Spleen (tissue), 11 donors: ENCODE data around the gene ZNF394. TPM values are rescaled to one million over a fixed set of nuclear protein-coding genes. Genes with fewer than 3 reads are reported as not detected.

Experiments
- DNase-seq: peaks from one replicate; pipeline ENCODE4 v3.0.0-alpha.2; 2020
- H3K27ac ChIP-seq, 8 donors: fragments of 200-600 bp; sonication (generic) in 7 of 8; 1 replicate in 4 of 8; 2 replicates in 4 of 8; pipeline versions ENCODE4 v1.5.0 to v1.8.0; 2016 to 2021; ENCODE audit warnings: inconsistent platforms in 4 of 8, mild to moderate bottlenecking in 4 of 8, moderate library complexity in 1 of 8
- H3K27me3 ChIP-seq, 7 donors: fragments of 200-600 bp; sonication (generic) in 6 of 7; replicated peaks in 1 of 7; 1 replicate in 4 of 7; 2 replicates in 3 of 7; pipeline versions ENCODE4 v1.5.0 to v1.8.0; 2016 to 2021; ENCODE audit warnings: inconsistent platforms in 3 of 7, mild to moderate bottlenecking in 1 of 7
- H3K36me3 ChIP-seq, 6 donors: fragments of 200-600 bp; sonication (generic) in 5 of 6; 1 replicate in 4 of 6; 2 replicates in 2 of 6; pipeline versions ENCODE4 v1.5.0 to v1.8.0; 2016 to 2021; ENCODE audit warnings: inconsistent platforms in 2 of 6
- H3K4me1 ChIP-seq, 6 donors: fragments of 200-600 bp; sonication (generic) in 5 of 6; 1 replicate in 3 of 6; 2 replicates in 3 of 6; pipeline versions ENCODE4 v1.5.0 to v1.8.0; 2016 to 2021; ENCODE audit warnings: inconsistent platforms in 3 of 6
- H3K4me3 ChIP-seq, 8 donors: fragments of 200-600 bp; sonication (generic) in 7 of 8; 1 replicate in 4 of 8; 2 replicates in 4 of 8; pipeline versions ENCODE4 v1.5.0 to v1.8.0; 2016 to 2021; ENCODE audit warnings: inconsistent platforms in 4 of 8, mild to moderate bottlenecking in 4 of 8, moderate library complexity in 2 of 8
- H3K9me3 ChIP-seq, 8 donors: fragments of 200-600 bp; sonication (generic) in 7 of 8; 1 replicate in 4 of 8; 2 replicates in 4 of 8; pipeline versions ENCODE4 v1.5.0 to v1.8.0; 2016 to 2021; ENCODE audit warnings: inconsistent platforms in 4 of 8
- POLR2A ChIP-seq, 3 donors: fragments of 450-650 bp; IDR thresholded peaks; one replicate each; pipeline ENCODE4 v1.5.1; 2017; ENCODE audit warnings: antibody characterized with exemption in 3 of 3, mild to moderate bottlenecking in 1 of 3
- POLR2AphosphoS5 ChIP-seq, 3 donors: sonication (generic); formaldehyde crosslinking; IDR thresholded peaks; one replicate each; pipeline ENCODE4 v1.5.1; 2017; ENCODE audit warnings: antibody characterized with exemption in 3 of 3
- WGBS, 5 donors: extraction: QIAGEN DNeasy Blood & Tissue Kit in 3 of 5; methylation state at CpG; one replicate each; pipeline versions ENCODE4 v1.1.5 to v1.1.7; 2013 to 2018; 5-methylcytosine and 5-hydroxymethylcytosine counted together
- intact Hi-C: fragments of 100-400 bp; cut with DNase I; formaldehyde crosslinking; loops from one replicate; pipeline ENCODE4 v1.15.0; 2023; ENCODE audit warnings: low total_unique reads
- polyA plus RNA-seq, 3 donors: library from polyadenylated mRNA; stranded (reverse); fragments of 200-250 nt; gene quantifications; one replicate each; pipeline ENCODE4 v1.2.1, GENCODE V29; 2013
- total RNA-seq, 7 donors: library from RNA; depleted of rRNA in 3 of 7; stranded (reverse); fragments of >200 nt in 3 of 7; fragmentation: NEBNext Ultra II Directional in 4 of 7; extraction: Animal tissue kit (Norgen Biotek cat#: 25700) in 4 of 7; gene quantifications; one replicate each; pipeline versions ENCODE4 v1.1.0 to v1.2.1, GENCODE V29; 2016 to 2021
- TF ChIP-seq, protein P1 (sequence below), 11 experiments: fragments of 200-600 bp in 7 of 11; fragments of 450-650 bp in 4 of 11; sonication (generic) in 4 of 11; IDR thresholded peaks in 8 of 11; conservative IDR thresholded peaks in 3 of 11; 1 replicate in 7 of 11; 2 replicates in 4 of 11; pipeline versions ENCODE4 v1.4.0 to v1.8.0; 2016 to 2021; ENCODE audit warnings: antibody characterized with exemption in 11 of 11, inconsistent platforms in 4 of 11, mild to moderate bottlenecking in 1 of 11
- donor health status: healthy with polysubstance abuse.
- donor health status: DM: no; HTN: no; CAD: no; lungs with moderate emphysema.
- donor health status: DM: no; HTN: no; CAD: no.
- donor health status: Bipolar disorder and iron deficiency.
- donor health status: healthy.
- donor health status: DM: no; HTN: no; CAD: no.
- donor health status: DM: yes; HTN: yes; CAD: no.

ZNF394 gene
- total and polyA plus RNA-seq, 10 donors = 25.8 to 96.2 (median 47.5) TPM

DNA sequence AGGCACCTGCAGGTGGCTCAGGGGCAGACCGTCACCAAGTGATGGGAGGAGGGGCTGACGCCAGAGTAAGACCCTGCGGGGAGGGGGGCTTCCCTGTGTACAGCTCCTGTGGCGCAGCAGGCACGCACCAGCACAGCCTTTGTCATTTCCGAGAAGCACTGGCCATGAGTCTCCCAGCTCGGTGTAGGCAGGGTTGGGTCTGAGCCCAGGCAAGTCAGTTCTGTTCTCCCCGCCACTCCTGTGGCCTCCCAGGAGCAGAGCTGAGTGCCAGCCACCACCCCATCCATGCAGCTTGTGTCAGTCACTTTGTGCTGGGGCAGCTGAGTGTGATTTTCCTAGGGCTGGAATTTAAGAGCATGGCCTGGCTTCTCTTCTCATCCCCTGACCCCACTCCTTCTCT, 48.1 kb downstream of the ZNF394 start:
- H3K4me3 ChIP-seq = no peak overlapping the region
- intact Hi-C loops = no loop called here
- no peak for DNase-seq
- WGBS, 5 donors = 90 to 98% (median 92%) methylated on average over 6 to 8 of the region's 8 CpGs; no CpG with 5 or more reads in 1 of the 5 donors
- no peaks in the 10 kb centered on the region for H3K9me3 ChIP-seq
- peak overlapping the region in 1 of 8 donors; percentile 3 for H3K27ac ChIP-seq
- peaks cover 0 to 100% (median 93%) of the 10 kb centered on the region in 6 donors for H3K36me3 ChIP-seq
- no peaks in the 10 kb centered on the region for H3K27me3 ChIP-seq
- TF ChIP-seq, protein P1, sequence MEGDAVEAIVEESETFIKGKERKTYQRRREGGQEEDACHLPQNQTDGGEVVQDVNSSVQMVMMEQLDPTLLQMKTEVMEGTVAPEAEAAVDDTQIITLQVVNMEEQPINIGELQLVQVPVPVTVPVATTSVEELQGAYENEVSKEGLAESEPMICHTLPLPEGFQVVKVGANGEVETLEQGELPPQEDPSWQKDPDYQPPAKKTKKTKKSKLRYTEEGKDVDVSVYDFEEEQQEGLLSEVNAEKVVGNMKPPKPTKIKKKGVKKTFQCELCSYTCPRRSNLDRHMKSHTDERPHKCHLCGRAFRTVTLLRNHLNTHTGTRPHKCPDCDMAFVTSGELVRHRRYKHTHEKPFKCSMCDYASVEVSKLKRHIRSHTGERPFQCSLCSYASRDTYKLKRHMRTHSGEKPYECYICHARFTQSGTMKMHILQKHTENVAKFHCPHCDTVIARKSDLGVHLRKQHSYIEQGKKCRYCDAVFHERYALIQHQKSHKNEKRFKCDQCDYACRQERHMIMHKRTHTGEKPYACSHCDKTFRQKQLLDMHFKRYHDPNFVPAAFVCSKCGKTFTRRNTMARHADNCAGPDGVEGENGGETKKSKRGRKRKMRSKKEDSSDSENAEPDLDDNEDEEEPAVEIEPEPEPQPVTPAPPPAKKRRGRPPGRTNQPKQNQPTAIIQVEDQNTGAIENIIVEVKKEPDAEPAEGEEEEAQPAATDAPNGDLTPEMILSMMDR (IDR thresholded peaks at IDR 0.05 in 8 of 11, conservative IDR thresholded peaks at IDR 0.05 in 3 of 11) = no peak
- TF ChIP-seq POLR2AphosphoS5 (IDR thresholded peaks at IDR 0.05) = peak in 1 of 3 donors; percentile 9
- no peak for TF ChIP-seq POLR2A (IDR thresholded peaks at IDR 0.05)
- peaks cover 0 to 34% (median 11%) of the 10 kb centered on the region in 6 donors for H3K4me1 ChIP-seq

DNA sequence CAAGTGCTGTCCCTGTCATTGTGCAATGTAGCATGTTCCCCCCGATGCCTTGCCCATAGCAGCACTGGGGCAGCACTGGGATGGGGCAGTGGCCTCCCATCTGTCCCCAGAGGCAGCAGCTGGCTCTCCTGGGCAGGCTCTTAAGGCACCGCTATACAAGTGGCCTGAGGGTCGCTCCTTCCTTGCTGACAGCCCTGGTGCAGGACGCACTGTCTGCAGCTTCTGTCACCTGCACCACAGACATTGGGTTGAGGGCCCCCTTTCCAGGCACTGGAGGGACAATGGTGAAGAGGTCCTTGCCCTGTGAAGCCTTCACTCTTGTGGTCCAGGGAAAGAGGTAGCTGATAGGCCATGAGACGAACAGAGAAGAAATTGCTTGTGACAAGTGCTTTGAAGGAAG, 50.8 kb downstream of the ZNF394 start:
- no peak for DNase-seq
- Histone ChIP-seq H3K27ac (peak overlapping the region in 1 of 8 donors; percentile 8), H3K4me1 (peaks cover 0 to 37% (median 11%) of the 10 kb centered on the region in 6 donors), H3K27me3 (no peaks in the 10 kb centered on the region), H3K36me3 (peaks cover 0 to 100% (median 90%) of the 10 kb centered on the region in 6 donors), H3K9me3 (no peaks in the 10 kb centered on the region), H3K4me3 (no peak overlapping the region)
- intact Hi-C loops = no loop called here
- TF ChIP-seq POLR2AphosphoS5 (IDR thresholded peaks at IDR 0.05) (no peak), POLR2A (IDR thresholded peaks at IDR 0.05) (no peak)
- TF ChIP-seq, protein P1 (IDR thresholded peaks at IDR 0.05 in 8 of 11, conservative IDR thresholded peaks at IDR 0.05 in 3 of 11) = no peak
- 83 to 91% (median 89%) methylated on average over 2 to 5 of the region's 5 CpGs for WGBS, 5 donors

- intact Hi-C loops = no loop called here
- Histone ChIP-seq H3K4me1 (peaks cover 0 to 42% (median 11%) of the 10 kb centered on the region in 6 donors), H3K36me3 (peaks cover 0 to 100% (median 87%) of the 10 kb centered on the region in 6 donors), H3K4me3 (no peak overlapping the region), H3K9me3 (no peaks in the 10 kb centered on the region), H3K27ac (no peak overlapping the region), H3K27me3 (no peaks in the 10 kb centered on the region)
- 93 to 100% (median 96%) methylated on average over 6 to 10 of the region's 10 CpGs for WGBS, 5 donors
- DNase-seq = no peak
- peak in 1 of 3 donors; percentile 32 for TF ChIP-seq POLR2AphosphoS5 (IDR thresholded peaks at IDR 0.05)
- TF ChIP-seq, protein P1 (IDR thresholded peaks at IDR 0.05 in 8 of 11, conservative IDR thresholded peaks at IDR 0.05 in 3 of 11) = no peak
- TF ChIP-seq POLR2A (IDR thresholded peaks at IDR 0.05) = no peak
These were observed 51.2 kb downstream of the ZNF394 start for GRCh38 chr7:99448855-99449254.

DNA sequence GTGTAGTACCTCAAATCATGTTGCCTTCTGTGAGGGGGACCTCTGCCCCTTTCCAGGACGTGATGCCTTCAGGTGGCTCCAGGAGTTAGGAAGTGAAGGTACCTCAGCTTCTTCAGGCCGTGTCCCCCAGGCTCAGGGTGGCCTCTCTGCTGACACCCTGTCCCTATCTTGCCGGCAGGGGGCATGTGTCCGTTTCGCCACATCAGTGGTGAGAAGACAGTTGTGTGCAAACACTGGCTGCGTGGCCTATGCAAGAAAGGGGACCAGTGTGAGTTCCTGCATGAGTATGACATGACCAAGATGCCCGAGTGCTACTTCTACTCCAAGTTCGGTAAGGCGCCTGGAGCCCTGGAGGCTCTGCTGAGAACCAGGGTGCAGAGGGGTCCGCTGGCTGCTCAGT, 52.1 kb downstream of the ZNF394 start:
- Histone ChIP-seq H3K4me1 (peaks cover 0 to 40% (median 11%) of the 10 kb centered on the region in 6 donors), H3K27ac (no peak overlapping the region), H3K4me3 (no peak overlapping the region), H3K27me3 (no peaks in the 10 kb centered on the region), H3K36me3 (peaks cover 0 to 100% (median 81%) of the 10 kb centered on the region in 6 donors), H3K9me3 (no peaks in the 10 kb centered on the region)
- TF ChIP-seq, protein P1 (IDR thresholded peaks at IDR 0.05 in 8 of 11, conservative IDR thresholded peaks at IDR 0.05 in 3 of 11) = peak in 1 of 11 experiments; percentile 13
- TF ChIP-seq POLR2AphosphoS5 (IDR thresholded peaks at IDR 0.05) = no peak
- TF ChIP-seq POLR2A (IDR thresholded peaks at IDR 0.05) = no peak
- WGBS, 5 donors = 87 to 95% (median 92%) methylated on average over 8 to 10 of the region's 10 CpGs
- intact Hi-C loops = no loop called here
- DNase-seq = no peak
